Measurements from ENCODE around the gene LBHD2. TPM values are rescaled to one million over a fixed set of nuclear protein-coding genes. Genes with fewer than 3 reads are reported as not detected.

LBHD2 gene
- total and polyA plus RNA-seq, 10 of the 15 experiments (the other 5 are each of a cell fraction or from before 2014, with no cell fraction given), result not detected

GRCh38 chr14:103104654-103105452, 20.8 kb downstream of the LBHD2 start (continued):
- TF ChIP-seq BHLHE40 (IDR thresholded peaks at IDR 0.05; ENCODE audit: borderline replicate concordance in 1 of 2, low read depth in 2 of 2, low read length in 1 of 2) (peak; percentile 53 to 55), ATF3 (IDR thresholded peaks at IDR 0.05; ENCODE audit: borderline replicate concordance, extremely low read depth, low read depth, low read length) (no peak), ZNF622 (IDR thresholded peaks at IDR 0.05) (no peak), POLR2AphosphoS2 (IDR thresholded peaks at IDR 0.05; ENCODE audit: low read depth, low read length) (no peak), CHD1 (IDR thresholded peaks at IDR 0.05; ENCODE audit: low read depth, low read length) (no peak), HDGF (IDR thresholded peaks at IDR 0.05) (peak; percentile 100), SUPT20H (IDR thresholded peaks at IDR 0.05; ENCODE audit: borderline replicate concordance, control insufficient read depth, low read depth, low read length) (no peak), POLR2A (IDR thresholded peaks at IDR 0.05; ENCODE audit: low read depth, low read length) (no peak), JUND (IDR thresholded peaks at IDR 0.05; ENCODE audit: low read depth, low read length) (no peak), BACH1 (IDR thresholded peaks at IDR 0.05; ENCODE audit: borderline replicate concordance) (no peak), RCOR1 (conservative IDR thresholded peaks at IDR 0.05; ENCODE audit: low read depth, low read length) (no peak), MEF2B (IDR thresholded peaks at IDR 0.05; ENCODE audit: partially characterized antibody, poor library complexity, severe bottlenecking) (no peak), SKIL (IDR thresholded peaks at IDR 0.05; ENCODE audit: low read depth, poor library complexity, severe bottlenecking) (no peak), ZZZ3 (IDR thresholded peaks at IDR 0.05; ENCODE audit: control insufficient read depth, insufficient read length, low read depth) (no peak), ZNF217 (IDR thresholded peaks at IDR 0.05) (no peak), E2F8 (IDR thresholded peaks at IDR 0.05; ENCODE audit: low read depth, partially characterized antibody) (no peak), BCL11A (IDR thresholded peaks at IDR 0.05; ENCODE audit: low read depth, low read length) (no peak), IRF3 (IDR thresholded peaks at IDR 0.05) (no peak), ZBTB4 (CRISPR knock-in tag; IDR thresholded peaks at IDR 0.05) (no peak), KAT2A (conservative IDR thresholded peaks at IDR 0.05; ENCODE audit: control insufficient read depth, low read depth, low read length) (no peak), LARP7 (IDR thresholded peaks at IDR 0.05) (peak; percentile 62; the same call in 1 of the 2 replicates)
